LNCAP (cell line): Measurements from ENCODE around the gene RTF2.

Experiments used
- CTCF ChIP-seq: fragments of 450-650 bp; IDR thresholded peaks from 2 replicates; pipeline ENCODE4 v1.5.1; 2017; ENCODE audit warnings: mild to moderate bottlenecking

RTF2 gene

GRCh38 chr20:56424931-56425330, 43.5 kb upstream of the RTF2 start:
- no peak for TF ChIP-seq CTCF

GRCh38 chr20:56426026-56426425, 42.4 kb upstream of the RTF2 start:
- no peak for TF ChIP-seq CTCF

- TF ChIP-seq CTCF, result no peak
These were observed 41.5 kb upstream of the RTF2 start for GRCh38 chr20:56426926-56427325.

GRCh38 chr20:56427797-56428196, 40.6 kb upstream of the RTF2 start:
- TF ChIP-seq CTCF, result no peak

GRCh38 chr20:56428410-56428809, 40.0 kb upstream of the RTF2 start:
- TF ChIP-seq CTCF, result no peak

- TF ChIP-seq CTCF, result no peak
These were observed 39.5 kb upstream of the RTF2 start for GRCh38 chr20:56428881-56429280.

GRCh38 chr20:56429502-56429901, 38.9 kb upstream of the RTF2 start:
- no peak for TF ChIP-seq CTCF

- TF ChIP-seq CTCF, result no peak
These were observed 38.5 kb upstream of the RTF2 start for GRCh38 chr20:56429941-56430340.
